ENCODE results near the gene SELENOO. TPM values are rescaled to one million over a fixed set of nuclear protein-coding genes. Genes with fewer than 3 reads are reported as not detected.

SELENOO gene
- total and polyA plus RNA-seq, 2 of the 13 experiments (the other 11 are each of a cell fraction or from before 2014, with no cell fraction given), result 14.4 to 19.0 TPM

- no peak for ATAC-seq
- POLR2A ChIA-PET, result no interaction called here
- H3K4me3 ChIP-seq (replicated peaks in 1 of 3; ENCODE audit: insufficient read depth in 1 of 3, low read depth in 2 of 3, low read length in 3 of 3), result no peak overlapping the region
These were observed 56.9 kb downstream of the SELENOO start for GRCh38 chr22:50257451-50258360.

More at GRCh38 chr22:50257451-50258360, 56.9 kb downstream of the SELENOO start:
- 71% methylated on average over 14 of the region's 31 CpGs for WGBS (ENCODE audit: low lambda C conversion rate)
- peaks cover 3% of the 10 kb centered on the region in 2 experiments; a peak in 1 of 5 replicates for H3K36me3 ChIP-seq (replicated peaks in 1 of 2; ENCODE audit: control insufficient read depth in 1 of 2, insufficient read depth in 2 of 2, low read length in 2 of 2)
- CTCF ChIA-PET (ENCODE audit: low intra/inter-chr PET ratio, low total read pairs), result no interaction called here
- no TSS peak for BruUV-seq (replicated peaks)
- TF ChIP-seq AGO2 (optimal IDR thresholded peaks at IDR 0.05; ENCODE audit: low read depth, low read length) (peak; percentile 9), ZNF704 (CRISPR knock-in tag; IDR thresholded peaks at IDR 0.05; ENCODE audit: borderline replicate concordance) (no peak), RORA (CRISPR knock-in tag; IDR thresholded peaks at IDR 0.05) (no peak), HNF4A (CRISPR knock-in tag; IDR thresholded peaks at IDR 0.05) (peak; percentile 42; the same call in 1 of the 2 replicates), HIC2 (CRISPR knock-in tag; IDR thresholded peaks at IDR 0.05; ENCODE audit: low read depth) (peak; percentile 93), HNRNPL (IDR thresholded peaks at IDR 0.05; ENCODE audit: low read depth, low read length) (peak; percentile 92), ZBTB33 (CRISPR knock-in tag; IDR thresholded peaks at IDR 0.05) (peak; percentile 22; the same call in 1 of the 2 replicates), RXRB (CRISPR knock-in tag; IDR thresholded peaks at IDR 0.05; ENCODE audit: borderline replicate concordance) (no peak), CBX2 (IDR thresholded peaks at IDR 0.05; ENCODE audit: low read depth, low read length) (no peak), CBX2 (CRISPR knock-in tag; IDR thresholded peaks at IDR 0.05; ENCODE audit: low read depth) (no peak), TRAFD1 (CRISPR knock-in tag; IDR thresholded peaks at IDR 0.05; ENCODE audit: borderline replicate concordance) (no peak)
- peaks cover 33% of the 10 kb centered on the region for H3K4me1 ChIP-seq (ENCODE audit: insufficient read depth, low read length)
- FAIRE-seq, result no peak
- 0 out of 2 replicates have a peak overlapping the region, but pooled peaks have one; percentile 18 for H3K4me2 ChIP-seq (ENCODE audit: low read depth, low read length)
- no peak overlapping the region for H3K27ac ChIP-seq (ENCODE audit: extremely low read length, insufficient read depth, low read length)
- H3K9me3 ChIP-seq (ENCODE audit: low read length), result no peaks in the 10 kb centered on the region
- no peaks in the 10 kb centered on the region for H3K79me2 ChIP-seq (ENCODE audit: insufficient read depth, low read length)
- no peak for DNase-seq (ENCODE audit: low spot score)
- no peak overlapping the region for H3K9ac ChIP-seq (ENCODE audit: insufficient read depth, low read depth, low read length)
- no peak overlapping the region for H2AFZ ChIP-seq (ENCODE audit: low read length)
- in situ Hi-C loops (cut with HindIII; ENCODE audit: extremely low pct_ligation_motif_present, low pct_unique_long_range_greater_than_20kb) (no loop called here), intact Hi-C loops (cut with micrococcal nuclease; ENCODE audit: unreplicated experiment) (no loop called here)
- H3K27me3 ChIP-seq (ENCODE audit: control insufficient read depth in 1 of 2, insufficient read depth in 2 of 2, low read length in 2 of 2), result peaks cover 0 to 3% of the 10 kb centered on the region in 2 experiments; a peak in 2 of 5 replicates
- H4K20me1 ChIP-seq (ENCODE audit: insufficient read depth, low read length), result no peaks in the 10 kb centered on the region

All from HepG2 (cell line).